AG10803 (cell line): Measurements from ENCODE around the gene AGPS.
A peak's percentile ranks its signal among the peaks of the same experiment; 100 is the strongest.

Experiments
- DNase-seq: peaks from one replicate; pipeline ENCODE4 v3.0.0; 2010; ENCODE audit warnings: low read depth
- H3K4me3 ChIP-seq: 2 replicates; pipeline ENCODE4 v1.5.1; 2011; ENCODE audit warnings: mild to moderate bottlenecking, low read length, control low read depth
- TF ChIP-seq, protein P1 (sequence below): conservative IDR thresholded peaks from 2 replicates; pipeline ENCODE4 v1.5.1; 2011; ENCODE audit warnings: mild to moderate bottlenecking, low read length, control low read depth, inconsistent platforms

AGPS gene

DNA sequence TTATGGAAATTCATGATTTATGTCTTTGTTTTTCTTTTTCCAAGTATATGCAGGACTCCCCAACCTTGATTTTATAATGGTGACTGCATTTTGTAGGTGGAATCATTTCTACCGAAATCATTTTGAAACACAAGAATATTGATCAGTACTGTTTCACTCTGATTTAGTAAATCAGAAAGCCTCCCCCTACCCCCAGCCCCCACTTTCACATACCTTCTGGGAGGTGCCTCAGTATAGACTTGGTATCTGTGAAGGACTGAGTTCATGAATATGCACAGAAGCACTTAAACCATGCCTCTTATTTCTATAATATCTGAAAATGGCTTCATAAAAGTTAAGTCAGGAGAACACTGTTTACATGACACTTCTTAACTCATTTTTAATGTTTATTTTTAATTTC is 147.7 kb downstream of the AGPS start:
- DNase-seq = no peak
- TF ChIP-seq, protein P1, sequence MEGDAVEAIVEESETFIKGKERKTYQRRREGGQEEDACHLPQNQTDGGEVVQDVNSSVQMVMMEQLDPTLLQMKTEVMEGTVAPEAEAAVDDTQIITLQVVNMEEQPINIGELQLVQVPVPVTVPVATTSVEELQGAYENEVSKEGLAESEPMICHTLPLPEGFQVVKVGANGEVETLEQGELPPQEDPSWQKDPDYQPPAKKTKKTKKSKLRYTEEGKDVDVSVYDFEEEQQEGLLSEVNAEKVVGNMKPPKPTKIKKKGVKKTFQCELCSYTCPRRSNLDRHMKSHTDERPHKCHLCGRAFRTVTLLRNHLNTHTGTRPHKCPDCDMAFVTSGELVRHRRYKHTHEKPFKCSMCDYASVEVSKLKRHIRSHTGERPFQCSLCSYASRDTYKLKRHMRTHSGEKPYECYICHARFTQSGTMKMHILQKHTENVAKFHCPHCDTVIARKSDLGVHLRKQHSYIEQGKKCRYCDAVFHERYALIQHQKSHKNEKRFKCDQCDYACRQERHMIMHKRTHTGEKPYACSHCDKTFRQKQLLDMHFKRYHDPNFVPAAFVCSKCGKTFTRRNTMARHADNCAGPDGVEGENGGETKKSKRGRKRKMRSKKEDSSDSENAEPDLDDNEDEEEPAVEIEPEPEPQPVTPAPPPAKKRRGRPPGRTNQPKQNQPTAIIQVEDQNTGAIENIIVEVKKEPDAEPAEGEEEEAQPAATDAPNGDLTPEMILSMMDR = no peak
- H3K4me3 ChIP-seq = no peak overlapping the region

DNA sequence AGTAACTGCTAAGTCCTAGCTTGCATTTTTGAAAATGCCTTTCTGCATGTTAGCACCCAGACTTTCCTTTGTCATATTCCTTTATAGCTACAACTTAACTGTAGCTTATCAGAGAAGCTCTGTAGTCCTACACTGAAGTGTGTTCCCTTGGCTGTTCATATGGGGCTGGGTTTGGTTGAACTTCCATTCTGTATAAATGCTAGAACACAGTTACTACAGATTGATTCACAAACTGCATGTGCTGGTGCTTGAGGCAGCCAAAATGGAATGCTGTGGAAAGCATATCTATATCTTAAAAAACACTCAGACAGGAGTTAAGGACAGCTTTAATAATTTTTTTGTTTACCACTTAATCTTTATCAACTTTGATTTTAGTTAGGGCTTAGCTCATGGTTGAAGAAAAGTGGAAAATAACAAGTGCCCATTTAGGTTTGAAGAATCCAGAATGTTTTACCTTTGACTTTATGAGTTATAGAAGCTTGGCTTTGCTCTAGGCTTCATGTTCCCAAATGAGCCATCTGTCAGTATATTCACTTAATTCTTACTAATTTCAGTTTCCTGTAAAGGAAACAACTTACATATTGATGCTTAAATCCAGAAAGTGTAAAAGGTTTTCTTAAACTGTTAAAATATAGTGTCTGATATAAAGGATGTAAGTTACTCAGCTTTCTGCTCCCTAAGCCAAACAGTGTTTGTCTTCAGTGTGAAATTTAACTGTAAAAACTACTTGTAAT is 148.9 kb downstream of the AGPS start:
- TF ChIP-seq, protein P1 = no peak
- no peak overlapping the region for H3K4me3 ChIP-seq
- DNase-seq = no peak

DNA sequence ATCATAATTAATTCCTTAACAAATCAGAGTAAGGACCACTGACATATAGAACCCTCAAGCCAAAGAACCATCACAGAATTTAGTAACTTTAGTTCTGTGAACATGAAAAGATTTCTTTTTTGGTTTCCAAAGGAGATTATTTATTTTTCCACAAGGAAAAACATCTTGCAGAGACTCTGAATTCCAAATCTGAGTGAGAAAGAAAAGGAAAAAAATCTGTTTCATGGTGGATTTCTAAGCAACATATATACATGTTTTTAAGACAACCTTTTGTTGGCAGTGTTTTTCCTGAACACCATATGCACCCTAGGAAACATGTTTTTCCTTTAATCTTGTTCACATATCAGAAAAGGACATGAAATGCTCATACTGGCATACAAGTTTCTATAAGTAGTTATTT is 149.8 kb downstream of the AGPS start:
- H3K4me3 ChIP-seq = no peak overlapping the region
- TF ChIP-seq, protein P1 = no peak

DNA sequence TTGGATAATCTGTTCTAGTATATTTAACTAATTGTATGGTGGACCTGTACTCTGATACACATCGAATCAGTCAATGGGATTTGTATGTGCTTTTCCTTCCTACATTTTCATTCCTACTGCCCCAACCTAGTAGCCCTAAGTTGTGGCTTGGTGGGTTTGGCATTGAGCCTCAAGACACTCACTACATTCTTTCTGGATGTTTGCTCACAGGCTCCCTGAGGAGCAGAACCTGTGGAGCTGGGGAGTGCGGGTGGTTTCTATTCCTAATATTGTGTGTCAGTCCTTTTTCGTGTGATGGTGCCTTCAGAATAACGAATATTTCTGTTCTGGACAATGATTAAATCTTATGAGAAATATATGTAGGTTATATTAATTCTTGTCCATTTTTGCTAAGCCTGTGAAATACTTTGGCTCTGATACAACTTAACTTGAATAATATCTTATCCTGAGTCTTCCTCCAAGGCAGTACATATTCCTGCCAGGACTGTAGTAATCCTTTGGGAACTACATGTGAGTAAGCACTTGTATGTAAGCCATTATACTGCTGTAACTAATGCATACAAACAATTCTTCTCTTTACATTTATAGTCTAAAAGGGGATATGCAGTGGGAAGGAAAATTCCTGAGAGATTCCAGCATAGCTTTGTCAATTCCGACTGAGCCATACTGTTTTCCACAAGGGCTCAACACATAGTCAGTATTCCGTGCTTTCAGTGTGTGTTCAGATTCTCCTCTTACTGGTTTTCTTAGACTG is 150.6 kb downstream of the AGPS start:
- TF ChIP-seq, protein P1 = no peak
- no peak overlapping the region for H3K4me3 ChIP-seq
- peak; percentile 84 for DNase-seq

More for the DNA sequence above, 149.8 kb downstream of the AGPS start:
- DNase-seq = no peak

DNA sequence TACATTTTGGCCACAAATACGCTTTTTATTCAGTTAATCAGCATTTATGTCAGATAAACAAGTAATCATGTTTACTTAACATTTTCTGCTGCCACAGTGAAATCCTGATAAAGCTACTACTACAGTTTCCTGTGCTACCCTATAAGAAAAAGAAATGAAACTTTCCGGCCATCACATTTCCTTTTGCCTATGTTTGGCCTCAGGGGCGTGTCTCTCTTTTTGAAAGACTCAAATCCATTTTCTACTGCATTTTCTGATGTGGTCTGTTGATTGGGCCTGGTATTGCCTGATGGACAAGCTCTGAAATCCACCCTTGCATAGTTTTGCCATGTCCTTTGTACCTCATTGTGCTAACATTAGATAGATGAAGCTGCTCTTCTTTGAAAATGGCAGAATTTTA is 152.6 kb downstream of the AGPS start:
- DNase-seq = no peak
- TF ChIP-seq, protein P1 = no peak
- no peak overlapping the region for H3K4me3 ChIP-seq

DNA sequence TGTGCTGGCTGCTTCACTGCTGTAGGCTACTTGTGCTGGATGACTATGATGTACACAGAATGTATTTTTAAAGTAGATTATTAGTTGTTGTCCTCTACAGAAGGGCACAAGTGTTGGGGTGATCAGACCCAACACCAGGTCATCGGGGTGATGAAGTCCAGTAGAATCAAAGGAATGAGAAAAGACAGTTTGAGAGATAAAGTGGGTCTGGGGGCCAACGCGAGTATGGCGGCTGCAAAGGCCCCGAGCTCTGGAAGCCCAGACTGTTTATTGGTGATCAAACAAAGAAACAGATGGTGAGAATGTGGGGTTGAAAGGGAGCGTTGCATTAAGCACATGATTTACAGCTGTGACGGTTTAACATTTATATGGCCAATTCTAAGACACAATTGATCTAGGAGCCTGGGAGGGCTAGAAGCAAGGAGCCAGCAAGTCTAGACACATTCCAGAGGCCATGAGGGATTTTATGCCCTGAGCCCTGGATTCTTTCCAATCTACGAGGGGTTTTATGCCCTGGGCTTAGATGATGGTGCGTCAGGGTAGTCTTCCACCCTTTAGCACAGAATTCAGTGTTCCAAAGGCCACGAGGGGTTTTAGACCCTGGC is 153.5 kb downstream of the AGPS start:
- no peak overlapping the region for H3K4me3 ChIP-seq
- DNase-seq = peak; percentile 8
- TF ChIP-seq, protein P1 = no peak
